Right cardiac atrium (tissue), 5 donors: ENCODE measurements around the gene ATP6V1B1. TPM values are rescaled to one million over a fixed set of nuclear protein-coding genes. Genes with fewer than 3 reads are reported as not detected.

Source experiments
- ATAC-seq, 2 donors: fragments of 200-7000 bp; cut with Tn5 transposase; one replicate each; pipeline versions ENCODE4 v1.8.0 to v1.9.1; 2020; ENCODE audit warnings: moderate library complexity in 2 of 2, mild to moderate bottlenecking in 1 of 2
- DNase-seq, 3 donors: peaks; one replicate each; pipeline ENCODE4 v3.0.0-alpha.2; 2020
- H3K27ac ChIP-seq: one replicate; pipeline ENCODE4 v1.5.1; 2013; ENCODE audit warnings: mild to moderate bottlenecking, low read length, control low read depth, moderate library complexity
- H3K27me3 ChIP-seq: one replicate; pipeline ENCODE4 v1.6.1; 2013; ENCODE audit not compliant: control insufficient read depth, insufficient read depth
- H3K4me1 ChIP-seq: one replicate; pipeline ENCODE4 v1.6.1; 2013; ENCODE audit warnings: low read length; ENCODE audit not compliant: control insufficient read depth, insufficient read depth
- H3K4me3 ChIP-seq: one replicate; pipeline ENCODE4 v1.5.1; 2013; ENCODE audit warnings: low read length, control low read depth
- H3K9me3 ChIP-seq: one replicate; pipeline ENCODE4 v1.6.1; 2013; ENCODE audit warnings: low read length; ENCODE audit not compliant: control insufficient read depth
- WGBS: extraction: QIAGEN DNeasy Blood & Tissue Kit; methylation state at CpG from one replicate; pipeline ENCODE4 v1.1.7; 2013; 5-methylcytosine and 5-hydroxymethylcytosine counted together
- intact Hi-C, 4 donors: fragments of 100-400 bp; cut with DNase I; formaldehyde crosslinking; loops; one replicate each; pipeline versions ENCODE4 v1.11.0 to v1.14.0; 2022 to 2023
- polyA plus RNA-seq: library from polyadenylated mRNA; stranded (reverse); fragments of 200-250 nt; gene quantifications from one replicate; pipeline ENCODE4 v1.2.3, GENCODE V29; 2013
- total RNA-seq, 4 donors: library from RNA; stranded (reverse); fragmentation: NEBNext Ultra II Directional; extraction: Animal tissue kit (Norgen Biotek cat#: 25700); gene quantifications; one replicate each; pipeline ENCODE4 v1.2.1, GENCODE V29; 2021
- donor health status: healthy with polysubstance abuse.
- donor health status: DM: no; HTN: yes; CAD: no.
- donor health status: DM: no; HTN: no; CAD: no.
- donor health status: DM: no; HTN: yes; CAD: no; lungs with severe emphysema.
- donor health status: DM: yes; HTN: yes; CAD: no.

ATP6V1B1 gene
- total and polyA plus RNA-seq, 5 donors, result 0.26 to 0.93 (median 0.84) TPM; not detected in 2

DNA sequence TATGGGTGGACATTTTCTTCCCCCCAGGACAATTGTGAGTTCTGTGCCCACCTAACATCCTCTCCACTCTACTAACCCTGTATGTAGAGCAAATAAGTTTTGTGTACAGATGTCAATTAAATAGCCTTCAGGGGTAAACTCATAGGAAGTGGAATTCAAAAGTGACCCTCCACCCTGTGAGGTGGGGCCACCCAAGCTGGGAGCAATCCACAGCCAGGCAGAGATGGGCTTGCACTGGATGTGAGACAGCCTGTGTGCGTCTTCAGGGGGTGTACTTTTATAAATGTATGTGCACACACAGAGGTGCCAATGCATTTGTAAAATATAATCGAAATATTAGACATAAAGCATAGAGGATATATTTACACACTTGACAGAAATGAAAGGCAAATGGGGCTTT lies 33.1 kb upstream of the ATP6V1B1 start:
- no peaks in the 10 kb centered on the region for H3K4me1 ChIP-seq
- H3K4me3 ChIP-seq, result no peak overlapping the region
- intact Hi-C loops, result no loop called here
- DNase-seq (no peak), ATAC-seq (no peak)
- H3K9me3 ChIP-seq, result no peaks in the 10 kb centered on the region
- no peak overlapping the region for H3K27ac ChIP-seq
- WGBS, result 91% methylated on average over 2 of the region's 2 CpGs
- no peaks in the 10 kb centered on the region for H3K27me3 ChIP-seq

DNA sequence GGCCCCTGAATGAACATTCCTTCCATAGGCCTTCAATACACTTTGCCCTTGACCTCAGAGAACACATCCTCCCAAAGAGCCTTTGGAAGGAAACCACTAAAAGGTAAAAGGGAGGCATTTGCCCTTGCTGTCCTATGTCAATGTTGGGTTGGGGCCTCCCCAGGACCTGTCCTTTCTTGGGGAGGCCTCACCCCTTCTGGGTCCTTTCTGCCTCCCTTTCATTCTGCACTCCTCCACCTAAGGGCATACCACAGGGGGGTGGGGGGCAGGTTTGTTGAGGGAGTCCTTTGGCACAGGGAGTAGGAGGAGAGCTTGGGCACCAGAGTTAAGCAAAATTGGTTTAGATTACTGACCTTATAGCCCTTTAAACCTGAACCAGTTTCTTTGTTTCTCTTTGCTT lies 32.5 kb upstream of the ATP6V1B1 start:
- intact Hi-C loops, result no loop called here
- no peaks in the 10 kb centered on the region for H3K4me1 ChIP-seq
- H3K4me3 ChIP-seq, result no peak overlapping the region
- ATAC-seq (no peak), DNase-seq (no peak)
- H3K27ac ChIP-seq, result no peak overlapping the region
- no peaks in the 10 kb centered on the region for H3K9me3 ChIP-seq
- no peaks in the 10 kb centered on the region for H3K27me3 ChIP-seq

DNA sequence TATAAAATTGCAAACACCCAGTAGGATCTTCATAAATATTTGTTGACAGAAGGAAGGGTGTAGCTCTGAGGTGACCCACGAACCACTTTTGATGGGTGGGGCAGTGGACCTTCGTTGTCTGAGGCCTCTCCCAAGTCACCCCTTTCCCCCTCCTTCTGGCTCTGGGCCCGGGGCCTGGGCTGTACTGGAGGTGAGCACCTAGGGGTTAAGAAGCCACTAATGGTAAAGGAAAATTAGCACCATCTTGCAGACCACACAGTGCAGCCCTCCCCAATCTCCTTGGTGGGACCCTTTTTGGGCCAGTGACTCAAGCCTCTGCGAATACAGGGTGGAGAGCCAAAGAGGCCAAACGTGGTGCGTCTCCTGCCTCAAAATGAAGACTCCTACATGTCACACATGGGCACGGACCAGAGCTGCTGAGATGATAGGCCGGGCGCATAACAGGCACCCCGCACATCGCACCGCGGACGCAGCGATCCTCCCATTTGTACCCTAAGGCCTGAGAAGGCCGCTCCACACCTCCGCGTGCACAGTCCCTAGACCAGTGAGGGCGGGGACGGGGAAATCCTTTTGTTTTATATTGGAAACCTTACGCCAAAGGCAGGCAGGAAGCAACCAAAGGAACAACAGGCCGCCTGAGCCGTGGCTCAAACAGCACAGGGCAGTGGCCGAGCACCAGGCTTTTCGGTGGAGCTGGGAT lies 31.9 kb upstream of the ATP6V1B1 start:
- ATAC-seq, result no peak

DNA sequence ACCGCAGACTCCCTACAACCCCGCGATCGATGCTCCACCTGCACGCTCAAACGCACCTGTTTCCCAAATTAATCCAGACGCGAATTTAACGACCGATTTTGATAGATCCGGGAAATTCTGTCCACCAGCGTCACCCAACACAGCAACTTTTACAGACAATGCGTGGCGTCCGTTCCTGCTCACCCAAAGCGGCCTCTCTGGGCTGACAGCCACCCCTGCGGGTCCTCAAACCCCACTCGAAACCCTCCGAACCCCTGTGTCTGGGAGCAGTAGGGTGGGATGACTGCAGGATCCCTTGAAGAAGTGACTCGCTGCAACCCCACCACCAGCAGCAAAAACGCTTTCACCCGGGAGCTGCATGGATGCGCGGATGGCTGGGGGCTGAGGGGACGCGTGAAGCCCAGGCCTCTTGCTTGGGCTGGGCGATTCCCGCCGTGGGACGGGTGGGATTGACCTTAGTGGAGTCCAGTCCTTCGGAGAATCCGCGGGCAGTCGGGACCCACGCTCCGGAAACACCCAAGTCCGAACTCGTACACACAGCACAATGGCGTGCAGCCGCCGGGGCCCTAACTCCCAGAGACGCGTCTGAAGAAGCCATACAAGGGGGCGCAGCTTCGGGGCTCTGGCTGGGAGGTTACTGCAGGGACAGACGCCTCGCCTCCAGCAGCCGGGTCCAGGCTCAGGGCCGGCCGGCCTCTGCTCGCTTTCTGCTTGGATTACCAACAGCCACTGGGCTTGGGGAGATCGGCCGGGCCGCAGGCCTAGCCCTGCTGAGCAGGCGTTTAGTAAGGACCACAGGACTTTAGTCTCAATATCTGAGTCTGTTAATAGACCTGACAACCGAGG lies 31.1 kb upstream of the ATP6V1B1 start:
- no peak overlapping the region for H3K27ac ChIP-seq
- 43% methylated on average over 56 of the region's 56 CpGs for WGBS
- no peak for ATAC-seq
- H3K4me3 ChIP-seq, result no peak overlapping the region
- H3K9me3 ChIP-seq, result no peaks in the 10 kb centered on the region
- no peaks in the 10 kb centered on the region for H3K27me3 ChIP-seq
- H3K4me1 ChIP-seq, result no peaks in the 10 kb centered on the region
- intact Hi-C loops, result no loop called here
- no peak for DNase-seq

More for the DNA sequence above, 31.9 kb upstream of the ATP6V1B1 start:
- Histone ChIP-seq H3K27me3 (no peaks in the 10 kb centered on the region), H3K27ac (no peak overlapping the region), H3K4me3 (no peak overlapping the region), H3K9me3 (no peaks in the 10 kb centered on the region), H3K4me1 (no peaks in the 10 kb centered on the region)
- DNase-seq, result no peak
- WGBS, result 57% methylated on average over 25 of the region's 25 CpGs
- intact Hi-C loops, result no loop called here

DNA sequence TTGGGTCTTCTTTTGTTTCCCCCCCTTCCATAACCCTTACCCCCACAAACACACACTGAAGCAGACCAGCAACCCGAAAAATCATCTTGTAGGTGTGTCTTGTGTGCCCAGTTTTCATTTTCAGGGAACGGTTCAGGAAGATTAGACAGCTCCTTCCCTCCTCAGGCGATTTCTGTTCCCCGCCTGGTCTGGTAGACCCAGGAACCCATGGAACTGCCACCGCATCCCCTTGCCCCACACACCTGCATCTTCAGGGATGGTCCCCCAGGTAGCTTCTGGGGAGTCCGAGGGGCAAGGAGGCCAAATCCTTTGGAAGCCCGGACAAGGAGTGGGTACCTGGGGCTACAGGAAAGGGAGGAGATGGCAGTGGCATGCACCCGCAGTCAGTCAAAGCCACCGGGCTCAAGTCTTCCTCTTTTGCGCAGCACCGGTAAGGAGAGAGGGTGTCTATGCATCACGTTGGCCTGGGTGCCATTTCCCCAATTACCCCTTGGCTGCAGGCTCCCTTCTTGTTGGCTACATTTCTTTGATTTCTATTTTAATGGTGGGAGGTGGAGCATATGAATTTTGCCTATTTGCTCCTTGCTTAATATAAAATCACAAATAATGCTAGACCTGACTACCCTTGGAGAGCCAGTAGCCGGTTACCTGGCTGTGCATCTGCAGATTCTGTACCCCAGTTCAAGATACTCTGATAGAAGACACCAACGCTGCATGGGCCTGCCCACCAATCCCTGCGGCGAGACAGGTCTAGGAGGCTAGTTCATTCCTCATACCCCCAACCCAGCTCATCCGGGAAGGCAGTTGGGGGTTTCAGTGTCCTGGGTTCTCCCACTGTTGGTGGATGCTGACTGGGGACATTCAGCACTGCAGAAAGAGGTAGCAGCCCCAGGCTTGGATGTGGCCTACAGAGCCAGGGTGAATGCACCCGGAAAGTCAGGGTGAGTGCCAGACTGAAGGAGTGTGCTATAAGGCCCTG lies 30.0 kb upstream of the ATP6V1B1 start:
- H3K27me3 ChIP-seq, result no peaks in the 10 kb centered on the region
- H3K9me3 ChIP-seq, result no peaks in the 10 kb centered on the region
- WGBS, result 67% methylated on average over 18 of the region's 18 CpGs
- no peaks in the 10 kb centered on the region for H3K4me1 ChIP-seq
- no peak overlapping the region for H3K27ac ChIP-seq
- DNase-seq, result no peak
- intact Hi-C loops, result no loop called here
- ATAC-seq, result no peak
- H3K4me3 ChIP-seq, result no peak overlapping the region

DNA sequence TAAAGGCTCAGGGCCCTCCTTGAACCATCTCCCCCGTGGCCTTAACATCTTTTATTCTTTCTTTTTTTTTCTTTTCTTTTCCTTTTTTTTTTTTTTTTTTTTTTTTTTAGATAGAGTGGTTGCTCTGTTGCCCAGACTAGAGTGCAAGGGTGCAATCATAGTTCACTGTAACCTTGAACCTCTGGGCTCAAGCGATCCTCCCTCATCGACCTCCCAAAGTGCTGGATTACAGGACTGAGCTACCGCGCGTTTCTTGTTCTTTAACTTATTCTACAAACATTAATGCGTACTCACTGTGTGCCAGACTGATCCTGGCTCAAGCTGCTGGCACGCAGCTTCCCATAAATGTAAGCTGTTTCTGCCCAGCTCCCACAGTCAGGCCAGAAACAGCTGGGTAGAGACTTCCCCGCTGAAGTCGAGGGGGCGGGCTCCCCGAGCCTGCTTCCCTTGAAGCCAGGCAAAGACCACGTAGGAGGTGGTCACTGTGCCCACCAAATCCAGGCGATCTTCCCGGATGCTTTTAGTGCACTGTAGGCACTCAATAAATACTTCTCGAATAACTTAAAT lies 29.2 kb upstream of the ATP6V1B1 start:
- no peak for ATAC-seq
- Histone ChIP-seq H3K27me3 (no peaks in the 10 kb centered on the region), H3K9me3 (no peaks in the 10 kb centered on the region), H3K27ac (no peak overlapping the region), H3K4me1 (no peaks in the 10 kb centered on the region), H3K4me3 (no peak overlapping the region)
- 52% methylated on average over 16 of the region's 16 CpGs for WGBS
- DNase-seq, result no peak
- intact Hi-C loops, result no loop called here

DNA sequence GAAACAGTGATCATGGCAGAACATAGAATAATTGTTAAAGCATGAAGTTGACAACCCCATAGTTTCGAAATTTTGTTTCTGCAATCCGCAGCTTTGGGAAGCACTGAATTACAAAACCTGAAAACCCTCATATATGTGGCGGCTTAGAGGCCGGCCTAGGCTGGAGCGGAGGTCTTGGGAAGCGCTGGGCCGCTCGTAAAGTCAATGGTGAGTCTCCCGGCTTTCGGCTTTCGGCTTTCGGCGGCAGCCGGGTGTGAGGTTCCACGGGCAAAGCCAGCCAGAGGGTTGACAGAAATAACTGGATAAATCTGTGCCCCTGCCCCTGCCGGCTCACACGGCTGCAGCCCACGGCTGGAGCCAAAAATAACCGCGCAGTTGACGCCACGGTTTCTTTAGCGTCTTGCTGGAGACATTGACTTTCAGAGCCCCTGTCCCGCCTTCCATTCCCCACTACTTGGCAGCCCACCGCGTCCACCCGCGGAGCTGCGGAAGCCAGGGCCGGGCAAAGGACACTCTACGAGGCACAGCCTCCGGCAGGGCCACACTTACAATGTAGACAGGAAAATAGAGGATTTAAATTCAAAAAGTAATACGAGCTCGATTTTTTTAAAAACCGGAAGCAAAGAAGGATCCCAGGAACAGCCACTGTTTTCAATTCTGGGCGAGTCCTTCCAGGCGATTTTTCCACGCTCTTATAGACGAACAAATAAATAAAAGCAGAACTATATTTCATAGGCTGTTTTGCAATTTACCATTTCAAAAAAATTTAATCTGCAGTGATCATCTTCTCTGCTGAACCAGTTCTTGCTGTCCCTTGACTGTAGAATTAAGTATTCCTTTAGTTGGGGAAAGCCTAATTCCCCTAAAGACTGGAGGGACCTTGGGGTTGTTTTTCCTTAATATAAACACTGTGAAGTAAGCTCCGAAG lies 28.3 kb upstream of the ATP6V1B1 start:
- no peak for DNase-seq
- H3K4me1 ChIP-seq, result no peaks in the 10 kb centered on the region
- ATAC-seq, result peak in 1 of 2 donors; percentile 29
- no peaks in the 10 kb centered on the region for H3K27me3 ChIP-seq
- WGBS, result 22% methylated on average over 40 of the region's 40 CpGs
- peak overlapping the region; percentile 60 for H3K4me3 ChIP-seq
- H3K9me3 ChIP-seq, result no peaks in the 10 kb centered on the region
- intact Hi-C loops, result no loop called here
- peak overlapping the region; percentile 61 for H3K27ac ChIP-seq

DNA sequence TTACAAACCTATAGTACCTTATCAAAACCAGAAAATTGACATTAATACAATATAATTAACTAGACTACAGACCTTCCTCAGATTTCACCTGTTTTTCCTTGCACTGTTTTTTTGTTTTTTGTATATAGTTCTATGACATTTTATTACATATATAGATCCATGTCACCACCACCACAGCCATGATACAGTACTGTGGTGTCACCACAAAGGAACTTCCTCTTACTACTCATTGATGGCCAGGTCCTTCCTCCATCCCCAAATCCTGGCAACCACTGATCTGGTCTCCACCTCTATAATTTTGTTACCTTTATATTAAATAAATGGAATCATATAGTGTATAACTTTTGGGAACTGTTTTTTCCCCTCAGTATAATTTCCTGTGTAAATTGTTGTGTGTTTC lies 19.4 kb upstream of the ATP6V1B1 start:
- DNase-seq (no peak), ATAC-seq (no peak)
- intact Hi-C loops, result loop anchor here in 1 of 4 donors (5.0 kb wide), 1 partner anchor 44 kb away; no protein-coding TSS in a partner anchor
- H3K4me3 ChIP-seq, result no peak overlapping the region
- H3K4me1 ChIP-seq, result no peaks in the 10 kb centered on the region
- no peaks in the 10 kb centered on the region for H3K9me3 ChIP-seq
- no peak overlapping the region for H3K27ac ChIP-seq
- no peaks in the 10 kb centered on the region for H3K27me3 ChIP-seq

DNA sequence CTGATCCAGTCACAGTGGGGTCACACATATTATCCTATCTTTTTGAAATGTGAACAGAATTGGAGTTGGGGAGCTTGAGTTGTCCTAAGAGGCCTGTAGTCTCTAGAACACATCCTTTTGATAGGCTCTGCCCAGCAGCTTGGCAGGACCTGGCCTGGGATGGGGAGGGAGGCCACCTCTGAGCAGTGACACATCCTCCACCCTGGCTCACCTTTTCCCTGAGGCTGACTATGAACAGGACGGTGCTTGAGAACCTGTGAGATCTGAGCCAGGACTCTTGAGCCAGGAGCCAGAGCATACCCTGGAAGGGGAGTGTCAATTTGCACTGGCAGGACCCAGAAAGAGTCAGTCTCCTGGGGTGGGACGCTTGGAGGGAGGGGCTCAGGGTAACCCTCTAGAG lies 17.7 kb upstream of the ATP6V1B1 start:
- ATAC-seq (no peak), DNase-seq (no peak)
- WGBS, result 89% methylated on average over 2 of the region's 2 CpGs
- Histone ChIP-seq H3K27me3 (no peaks in the 10 kb centered on the region), H3K27ac (no peak overlapping the region), H3K4me1 (no peaks in the 10 kb centered on the region), H3K4me3 (no peak overlapping the region), H3K9me3 (no peaks in the 10 kb centered on the region)
- intact Hi-C loops, result loop anchor here in 1 of 4 donors (5.0 kb wide), 1 partner anchor 46 kb away; no protein-coding TSS in a partner anchor
